Endothelial cell of umbilical vein (primary cell): ENCODE measurements around the gene RBM22.

Source experiments
- EZH2 ChIP-seq: IDR thresholded peaks from 2 replicates; pipeline ENCODE4 v1.6.1; 2012; ENCODE audit warnings: borderline replicate concordance, low read depth, mild to moderate bottlenecking, moderate library complexity, low read length, inconsistent platforms; ENCODE audit not compliant: severe bottlenecking
- MYC ChIP-seq: IDR thresholded peaks from one replicate; pipeline ENCODE4 v1.6.1; 2011; ENCODE audit warnings: mild to moderate bottlenecking, low read depth, low read length
- POLR2A ChIP-seq: IDR thresholded peaks from 2 replicates; pipeline ENCODE4 v1.6.1; 2012; ENCODE audit warnings: low read depth, mild to moderate bottlenecking, control low read depth, low read length
- POLR2AphosphoS5 ChIP-seq: IDR thresholded peaks from 2 replicates; pipeline ENCODE4 v1.6.1; 2012; ENCODE audit warnings: low read depth, mild to moderate bottlenecking, control low read depth, low read length, moderate library complexity; ENCODE audit not compliant: insufficient read depth
- TF ChIP-seq, protein P1 (sequence below), 2 donors: IDR thresholded peaks; 1 replicate in 1 of 2; 2 replicates in 1 of 2; pipeline ENCODE4 v1.5.1; 2011; ENCODE audit warnings: low read length in 2 of 2, mild to moderate bottlenecking in 2 of 2, moderate library complexity in 2 of 2, control low read depth in 1 of 2, inconsistent platforms in 1 of 2, low read depth in 1 of 2; ENCODE audit not compliant: insufficient read depth in 1 of 2; ENCODE audit errors: extremely low read depth in 1 of 2
- TF ChIP-seq, protein P2 (sequence below): IDR thresholded peaks from 2 replicates; pipeline ENCODE4 v1.6.1; 2011; ENCODE audit not compliant: insufficient read depth, insufficient read length

DNA sequence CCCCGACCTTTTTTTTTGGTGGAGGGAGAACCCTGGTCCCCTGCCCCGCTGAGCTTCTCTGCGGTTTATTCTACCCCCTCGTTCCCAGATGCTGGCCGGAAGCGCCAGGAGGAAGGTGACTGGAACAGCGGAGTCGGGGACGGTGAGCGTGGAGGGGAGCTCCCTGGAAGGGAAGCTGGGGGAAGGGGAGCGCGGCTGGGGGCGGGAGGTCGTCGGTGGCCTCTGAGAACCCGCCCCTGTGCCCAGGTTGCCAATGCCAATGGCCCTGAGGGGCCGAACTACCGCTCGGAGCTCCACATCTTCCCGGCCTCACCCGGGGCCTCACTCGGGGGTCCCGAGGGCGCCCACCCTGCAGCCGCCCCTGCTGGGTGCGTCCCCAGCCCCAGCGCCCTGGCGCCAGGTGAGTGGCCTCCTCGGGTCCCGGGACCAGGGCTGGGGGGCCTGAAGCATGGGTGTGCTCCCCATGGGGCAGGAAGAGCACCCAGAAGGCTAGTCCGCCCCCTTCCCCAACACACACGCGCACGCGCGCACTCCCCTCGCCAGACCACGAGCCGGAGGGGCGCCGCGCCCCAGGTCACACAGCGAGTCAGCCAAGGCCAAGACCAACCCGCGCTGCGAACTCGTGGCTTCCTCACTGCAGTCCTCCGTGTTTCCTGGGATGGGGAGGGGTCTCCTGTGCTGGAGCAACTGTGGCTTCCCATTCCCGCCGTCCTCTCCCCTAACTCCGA, 29.2 kb downstream of the RBM22 start:
- no peak for TF ChIP-seq POLR2A
- TF ChIP-seq, protein P1, sequence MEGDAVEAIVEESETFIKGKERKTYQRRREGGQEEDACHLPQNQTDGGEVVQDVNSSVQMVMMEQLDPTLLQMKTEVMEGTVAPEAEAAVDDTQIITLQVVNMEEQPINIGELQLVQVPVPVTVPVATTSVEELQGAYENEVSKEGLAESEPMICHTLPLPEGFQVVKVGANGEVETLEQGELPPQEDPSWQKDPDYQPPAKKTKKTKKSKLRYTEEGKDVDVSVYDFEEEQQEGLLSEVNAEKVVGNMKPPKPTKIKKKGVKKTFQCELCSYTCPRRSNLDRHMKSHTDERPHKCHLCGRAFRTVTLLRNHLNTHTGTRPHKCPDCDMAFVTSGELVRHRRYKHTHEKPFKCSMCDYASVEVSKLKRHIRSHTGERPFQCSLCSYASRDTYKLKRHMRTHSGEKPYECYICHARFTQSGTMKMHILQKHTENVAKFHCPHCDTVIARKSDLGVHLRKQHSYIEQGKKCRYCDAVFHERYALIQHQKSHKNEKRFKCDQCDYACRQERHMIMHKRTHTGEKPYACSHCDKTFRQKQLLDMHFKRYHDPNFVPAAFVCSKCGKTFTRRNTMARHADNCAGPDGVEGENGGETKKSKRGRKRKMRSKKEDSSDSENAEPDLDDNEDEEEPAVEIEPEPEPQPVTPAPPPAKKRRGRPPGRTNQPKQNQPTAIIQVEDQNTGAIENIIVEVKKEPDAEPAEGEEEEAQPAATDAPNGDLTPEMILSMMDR (IDR thresholded peaks at IDR 0.05; ENCODE audit: extremely low read depth in 1 of 2, insufficient read depth in 1 of 2, low read depth in 1 of 2, low read length in 2 of 2): no peak
- TF ChIP-seq POLR2AphosphoS5: no peak
- no peak for TF ChIP-seq MYC
- TF ChIP-seq EZH2: no peak
- TF ChIP-seq, protein P2, sequence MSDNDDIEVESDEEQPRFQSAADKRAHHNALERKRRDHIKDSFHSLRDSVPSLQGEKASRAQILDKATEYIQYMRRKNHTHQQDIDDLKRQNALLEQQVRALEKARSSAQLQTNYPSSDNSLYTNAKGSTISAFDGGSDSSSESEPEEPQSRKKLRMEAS: no peak
